ENCODE results near the gene SKP1. TPM values are rescaled to one million over a fixed set of nuclear protein-coding genes. Genes with fewer than 3 reads are reported as not detected.
"Not testable (repeated sequence)": the region's sequence is repeated elsewhere in the genome, so short reads cannot be mapped to it uniquely, and the experiment has no call there.

SKP1 gene
- total RNA-seq (208 TPM), polyA plus RNA-seq (ENCODE audit: insufficient read depth in 1 of 8, insufficient read length in 8 of 8, low replicate concordance in 1 of 8) (100 to 1,000 TPM; 360 to 459 (median 381) TPM)
- long read RNA-seq, donor 1, full-length matches to known transcripts = 100 of 100 reads
- long read RNA-seq, donor 1, partial matches to known transcripts = 0 of 100 reads
- long read RNA-seq, donor 1, other reads (novel, unspliced or antisense) = 0 of 100 reads
- long read RNA-seq, donor 2, full-length matches to known transcripts = 26 of 26 reads
- long read RNA-seq, donor 2, partial matches to known transcripts = 0 of 26 reads
- long read RNA-seq, donor 2, other reads (novel, unspliced or antisense) = 0 of 26 reads
- long read RNA-seq, donor 3, full-length matches to known transcripts = 171 of 171 reads
- long read RNA-seq, donor 3, partial matches to known transcripts = 0 of 171 reads
- long read RNA-seq, donor 3, other reads (novel, unspliced or antisense) = 0 of 171 reads
- long read RNA-seq, donor 4, full-length matches to known transcripts = 174 of 191 reads
- long read RNA-seq, donor 4, partial matches to known transcripts = 5 of 191 reads
- long read RNA-seq, donor 4, other reads (novel, unspliced or antisense) = 12 of 191 reads
- long read RNA-seq, donor 5, full-length matches to known transcripts = 436 of 491 reads
- long read RNA-seq, donor 5, partial matches to known transcripts = 29 of 491 reads
- long read RNA-seq, donor 5, other reads (novel, unspliced or antisense) = 26 of 491 reads
- long read RNA-seq, donor 6, full-length matches to known transcripts = 475 of 534 reads
- long read RNA-seq, donor 6, partial matches to known transcripts = 41 of 534 reads
- long read RNA-seq, donor 6, other reads (novel, unspliced or antisense) = 18 of 534 reads
- long read RNA-seq, donor 7, full-length matches to known transcripts = 330 of 371 reads
- long read RNA-seq, donor 7, partial matches to known transcripts = 30 of 371 reads
- long read RNA-seq, donor 7, other reads (novel, unspliced or antisense) = 11 of 371 reads
- long read RNA-seq, donor 8, full-length matches to known transcripts = 257 of 273 reads
- long read RNA-seq, donor 8, partial matches to known transcripts = 16 of 273 reads
- long read RNA-seq, donor 8, other reads (novel, unspliced or antisense) = 0 of 273 reads
- long read RNA-seq, donor 9, full-length matches to known transcripts = 239 of 281 reads
- long read RNA-seq, donor 9, partial matches to known transcripts = 31 of 281 reads
- long read RNA-seq, donor 9, other reads (novel, unspliced or antisense) = 11 of 281 reads
- long read RNA-seq, donor 10, full-length matches to known transcripts = 344 of 370 reads
- long read RNA-seq, donor 10, partial matches to known transcripts = 21 of 370 reads
- long read RNA-seq, donor 10, other reads (novel, unspliced or antisense) = 5 of 370 reads
- long read RNA-seq, donor 11, full-length matches to known transcripts = 255 of 268 reads
- long read RNA-seq, donor 11, partial matches to known transcripts = 5 of 268 reads
- long read RNA-seq, donor 11, other reads (novel, unspliced or antisense) = 8 of 268 reads

- peak; percentile 93 for DNase-seq
- Histone ChIP-seq H3K27me3 (ENCODE audit: control insufficient read depth, insufficient read depth, low read length) (no peaks in the 10 kb centered on the region), H3K4me1 (ENCODE audit: control insufficient read depth, insufficient read depth, low read length) (peaks cover 9% of the 10 kb centered on the region), H3K9me3 (replicated peaks; ENCODE audit: control insufficient read depth, low read depth, low read length) (no peaks in the 10 kb centered on the region), H3K27ac (ENCODE audit: low read length) (peak within 1 kb of the TSS; percentile 98), H3K36me3 (ENCODE audit: control insufficient read depth, insufficient read depth, low read length) (peaks cover 10% of the 10 kb centered on the region), H3K4me3 (ENCODE audit: low read length) (peak within 1 kb of the TSS; percentile 99)
- WGBS (ENCODE audit: insufficient coverage) = under 1% methylated on average over 89 of the region's 92 CpGs
Measured at GRCh38 chr5:134176511-134177368, at the start of gene SKP1. Gene SKP1 (minus strand): TSS chr5:134176950. CDS start chr5:134174022, 2,928 bp downstream.

DNA sequence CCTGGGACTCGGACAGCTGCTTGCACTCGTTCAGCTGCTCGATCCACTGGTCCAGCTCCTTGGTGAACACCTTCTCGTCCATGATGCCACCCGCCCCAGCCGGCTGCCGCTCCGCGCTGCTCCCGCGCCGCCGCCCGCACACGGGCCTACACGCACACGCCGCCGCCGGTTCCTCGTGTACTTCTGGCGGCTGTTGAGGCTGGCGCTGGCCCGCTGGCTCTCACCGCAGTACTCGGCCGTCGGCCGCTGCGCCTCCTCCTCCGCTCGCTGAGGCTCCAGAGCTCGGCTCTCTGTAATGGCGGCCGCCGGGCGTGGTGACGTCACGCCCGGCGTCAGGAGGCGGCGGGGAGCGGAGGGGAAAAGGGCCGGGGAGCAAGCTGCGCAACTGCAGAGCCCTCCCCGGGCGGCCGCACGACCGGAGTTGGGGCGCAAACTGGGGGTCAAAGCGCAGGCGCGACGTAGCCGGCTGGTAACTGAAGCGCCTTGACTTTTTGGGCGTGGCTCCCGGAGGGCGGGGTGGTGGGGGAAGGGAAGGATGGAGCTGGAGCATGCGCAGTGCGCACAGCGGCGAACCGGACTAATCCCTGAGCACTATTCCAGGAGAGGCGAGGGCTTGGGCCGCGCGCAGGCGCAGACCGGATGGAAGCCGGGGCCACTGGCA is 49.2 kb upstream of the SKP1 start, which contains the start of gene PPP2CA:
TSS of gene PPP2CA (minus strand) at position 294 of the 661 bp plus-strand sequence. CDS start at position 82, 212 bp downstream.
- Histone ChIP-seq H3K36me3 (ENCODE audit: control insufficient read depth, insufficient read depth, low read length) (peaks cover under 1% of the 10 kb centered on the region), H3K27me3 (ENCODE audit: control insufficient read depth, insufficient read depth, low read length) (no peaks in the 10 kb centered on the region), H3K4me3 (ENCODE audit: low read length) (peak within 1 kb of the TSS; percentile 90), H3K4me1 (ENCODE audit: control insufficient read depth, insufficient read depth, low read length) (peaks cover 9% of the 10 kb centered on the region), H3K9me3 (replicated peaks; ENCODE audit: control insufficient read depth, low read depth, low read length) (no peaks in the 10 kb centered on the region), H3K27ac (ENCODE audit: low read length) (peak within 1 kb of the TSS; percentile 98)
- DNase-seq = peak; percentile 99
- WGBS (ENCODE audit: insufficient coverage) = under 1% methylated on average over 73 of the region's 73 CpGs

DNA sequence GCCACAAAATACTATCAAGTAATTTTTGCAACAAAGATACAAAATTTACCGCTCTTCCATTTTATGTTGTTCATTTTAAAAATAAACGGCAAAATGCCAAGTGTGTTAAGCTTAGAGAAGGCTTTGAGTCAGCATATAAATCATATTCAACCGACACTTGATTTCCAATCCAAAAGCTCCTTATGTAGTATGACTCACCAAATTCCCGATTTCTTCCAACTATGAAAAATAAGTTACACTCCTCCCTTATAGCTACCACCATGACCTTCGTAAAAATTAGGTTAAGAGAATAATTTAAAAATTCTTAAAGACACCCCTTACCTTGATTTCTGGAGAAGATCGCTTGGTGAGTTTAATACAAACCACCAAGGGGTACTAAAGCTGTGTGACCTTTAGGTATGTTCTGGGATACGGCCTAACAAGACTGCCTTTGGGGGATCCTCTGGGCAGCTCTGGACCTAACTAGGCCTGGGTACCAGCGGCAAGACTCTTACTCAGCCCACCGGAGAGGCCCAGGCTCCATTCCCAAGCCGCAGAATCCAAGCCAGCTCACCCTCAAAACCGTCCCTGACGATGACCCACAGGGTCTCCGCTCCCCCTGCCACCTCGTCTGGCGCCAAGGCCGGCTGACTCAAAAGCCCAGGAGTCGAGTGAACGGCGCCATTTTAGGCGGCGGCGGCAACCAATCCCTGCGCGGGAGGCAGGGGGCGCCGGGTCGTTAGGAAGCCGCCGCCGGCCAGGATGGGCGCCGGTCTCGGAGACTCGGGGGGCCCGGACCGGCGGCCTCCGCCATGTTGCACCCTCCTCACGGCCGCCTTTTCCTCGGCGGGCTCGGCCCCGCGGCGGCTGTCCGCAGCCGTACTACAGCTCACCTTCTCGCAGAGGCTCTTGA is 48.4 kb upstream of the SKP1 start:
- Histone ChIP-seq H3K9me3 (replicated peaks; ENCODE audit: control insufficient read depth, low read depth, low read length) (no peaks in the 10 kb centered on the region), H3K27ac (ENCODE audit: low read length) (peak overlapping the region; percentile 98), H3K4me3 (ENCODE audit: low read length) (peak overlapping the region; percentile 90), H3K27me3 (ENCODE audit: control insufficient read depth, insufficient read depth, low read length) (no peaks in the 10 kb centered on the region), H3K4me1 (ENCODE audit: control insufficient read depth, insufficient read depth, low read length) (peaks cover 9% of the 10 kb centered on the region), H3K36me3 (ENCODE audit: control insufficient read depth, insufficient read depth, low read length) (peaks cover 5% of the 10 kb centered on the region)
- DNase-seq = peak; percentile 85
- under 1% methylated on average over 43 of the region's 49 CpGs for WGBS (ENCODE audit: insufficient coverage)

GRCh38 chr5:134223406-134224248 is 46.9 kb upstream of the SKP1 start:
- H3K36me3 ChIP-seq (ENCODE audit: control insufficient read depth, insufficient read depth, low read length) = peaks cover 9% of the 10 kb centered on the region
- no peak overlapping the region for H3K4me3 ChIP-seq (ENCODE audit: low read length)
- 46% methylated on average over 5 of the region's 9 CpGs for WGBS (ENCODE audit: insufficient coverage)
- H3K27ac ChIP-seq (ENCODE audit: low read length) = no peak overlapping the region
- no peaks in the 10 kb centered on the region for H3K9me3 ChIP-seq (replicated peaks; ENCODE audit: control insufficient read depth, low read depth, low read length)
- H3K27me3 ChIP-seq (ENCODE audit: control insufficient read depth, insufficient read depth, low read length) = no peaks in the 10 kb centered on the region
- peak; percentile 25 for DNase-seq
- peaks cover 9% of the 10 kb centered on the region for H3K4me1 ChIP-seq (ENCODE audit: control insufficient read depth, insufficient read depth, low read length)

DNA sequence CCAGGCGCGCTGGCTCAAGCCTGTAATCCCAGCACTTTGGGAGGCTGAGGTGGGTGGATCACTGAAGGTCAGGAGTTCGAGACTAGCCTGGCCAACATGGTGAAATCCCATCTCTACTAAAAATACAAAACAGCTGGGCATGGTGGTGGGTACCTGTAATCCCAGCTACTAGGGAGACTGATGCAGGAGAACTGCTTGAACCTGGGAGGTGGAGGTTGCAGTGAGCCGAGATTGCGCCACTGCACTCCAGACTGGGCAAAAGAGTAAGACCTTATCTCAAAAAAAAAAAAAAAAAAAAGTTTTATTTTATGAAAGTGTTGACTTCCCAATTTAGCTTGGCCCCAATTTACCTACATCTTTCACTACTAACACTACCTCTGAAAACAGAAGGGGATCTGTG is 44.9 kb upstream of the SKP1 start:
- not testable (repeated sequence) for H3K27me3 ChIP-seq (ENCODE audit: control insufficient read depth, insufficient read depth, low read length); H3K9me3 ChIP-seq (replicated peaks; ENCODE audit: control insufficient read depth, low read depth, low read length); DNase-seq; H3K36me3 ChIP-seq (ENCODE audit: control insufficient read depth, insufficient read depth, low read length); H3K4me1 ChIP-seq (ENCODE audit: control insufficient read depth, insufficient read depth, low read length); H3K27ac ChIP-seq (ENCODE audit: low read length); H3K4me3 ChIP-seq (ENCODE audit: low read length)
- WGBS (ENCODE audit: insufficient coverage) = 80% methylated on average over 2 of the region's 5 CpGs

- DNase-seq = no peak
- Histone ChIP-seq H3K36me3 (ENCODE audit: control insufficient read depth, insufficient read depth, low read length) (peaks cover 7% of the 10 kb centered on the region), H3K4me3 (ENCODE audit: low read length) (no peak overlapping the region), H3K4me1 (ENCODE audit: control insufficient read depth, insufficient read depth, low read length) (no peaks in the 10 kb centered on the region), H3K9me3 (replicated peaks; ENCODE audit: control insufficient read depth, low read depth, low read length) (peaks cover 2% of the 10 kb centered on the region), H3K27me3 (ENCODE audit: control insufficient read depth, insufficient read depth, low read length) (no peaks in the 10 kb centered on the region), H3K27ac (ENCODE audit: low read length) (no peak overlapping the region)
- WGBS (ENCODE audit: insufficient coverage) = 90% methylated on average over 1 of the region's 2 CpGs
Measured at GRCh38 chr5:134215757-134216156, 39.0 kb upstream of the SKP1 start.

DNA sequence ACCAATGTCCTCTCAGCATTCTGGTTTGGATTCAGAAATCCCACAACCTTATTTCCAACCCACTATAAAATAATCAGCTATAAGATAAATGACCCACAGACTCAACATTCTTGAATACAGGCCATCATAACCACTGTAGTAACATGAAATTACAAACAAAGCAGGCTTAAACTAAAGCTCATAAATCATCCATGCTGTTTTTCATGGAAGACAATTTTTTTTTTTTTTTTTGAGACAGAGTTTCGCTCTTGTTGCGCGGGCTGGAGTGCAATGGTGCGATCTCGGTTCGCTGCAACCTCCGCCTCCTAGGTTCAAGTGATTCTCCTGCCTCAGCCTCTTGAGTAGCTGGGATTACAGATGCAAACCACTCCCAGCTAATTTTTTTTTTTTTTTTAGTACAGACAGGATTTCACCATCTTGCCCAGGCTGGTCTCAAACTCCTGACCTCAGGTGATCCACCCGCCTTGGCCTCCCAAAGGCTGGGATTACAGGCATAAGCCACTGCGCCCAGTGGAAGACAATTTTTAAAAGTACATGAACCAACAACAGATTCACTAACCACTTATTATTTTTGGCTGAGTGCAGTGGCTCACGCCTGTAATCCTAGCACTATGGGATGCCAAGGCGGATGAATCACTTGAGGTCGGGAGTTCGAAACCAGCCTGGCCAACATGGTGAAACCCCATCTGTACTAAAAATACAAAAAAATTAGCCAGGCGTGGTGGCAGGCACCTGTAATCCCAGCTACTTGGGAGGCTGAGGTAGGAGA is 34.7 kb upstream of the SKP1 start:
- DNase-seq; H3K4me1 ChIP-seq (ENCODE audit: control insufficient read depth, insufficient read depth, low read length); H3K36me3 ChIP-seq (ENCODE audit: control insufficient read depth, insufficient read depth, low read length); H3K9me3 ChIP-seq (replicated peaks; ENCODE audit: control insufficient read depth, low read depth, low read length); H3K27me3 ChIP-seq (ENCODE audit: control insufficient read depth, insufficient read depth, low read length); H3K27ac ChIP-seq (ENCODE audit: low read length); H3K4me3 ChIP-seq (ENCODE audit: low read length): not testable (repeated sequence)
- WGBS (ENCODE audit: insufficient coverage) = 100% methylated on average over 6 of the region's 14 CpGs
